Stomach (tissue), 4 donors: Measurements from ENCODE around the gene TGDS.

Source experiments
- CTCF ChIP-seq, 7 experiments: fragments of 450-650 bp in 4 of 7; fragments of 200-600 bp in 3 of 7; sonication (generic) in 3 of 7; IDR thresholded peaks; one replicate each; pipeline ENCODE4 v1.5.1; 2016 to 2019; ENCODE audit warnings: antibody characterized with exemption in 7 of 7, control low read depth in 2 of 7, mild to moderate bottlenecking in 1 of 7
- EP300 ChIP-seq: sonication (generic); formaldehyde crosslinking; IDR thresholded peaks from one replicate; pipeline ENCODE4 v1.6.1; 2017; ENCODE audit warnings: antibody characterized with exemption
- POLR2A ChIP-seq, 4 donors: fragments of 450-650 bp; IDR thresholded peaks; one replicate each; pipeline ENCODE4 v1.6.1; 2016; ENCODE audit warnings: antibody characterized with exemption in 4 of 4, control low read depth in 2 of 4, mild to moderate bottlenecking in 1 of 4, moderate library complexity in 1 of 4

- TF ChIP-seq CTCF (IDR thresholded peaks at IDR 0.05) (no peak), EP300 (no peak), POLR2A (IDR thresholded peaks at IDR 0.05) (no peak)
Observed at GRCh38 chr13:94612050-94612449, 16.1 kb upstream of the TGDS start.
